Gastroesophageal sphincter (tissue), 4 donors: Measurements from ENCODE around the gene AMACR. TPM values are rescaled to one million over a fixed set of nuclear protein-coding genes. Genes with fewer than 3 reads are reported as not detected.

Experiments used
- ATAC-seq: fragments of 150-250 bp; one replicate; pipeline ENCODE4 v1.9.1; 2016; ENCODE audit warnings: mild to moderate bottlenecking, moderate library complexity
- H3K27ac ChIP-seq, 4 donors: fragments of 200-600 bp; sonication (generic) in 3 of 4; 1 replicate in 3 of 4; 2 replicates in 1 of 4; pipeline ENCODE4 v1.5.1; 2016 to 2019
- H3K27me3 ChIP-seq: fragments of 200-600 bp; sonication (generic); one replicate; pipeline ENCODE4 v1.5.1; 2019
- H3K36me3 ChIP-seq, 2 donors: fragments of 200-600 bp; sonication (generic); one replicate each; pipeline ENCODE4 v1.5.1; 2019; ENCODE audit warnings: control low read depth in 1 of 2
- H3K4me1 ChIP-seq, 3 donors: fragments of 200-600 bp; sonication (generic); 1 replicate in 2 of 3; 2 replicates in 1 of 3; pipeline ENCODE4 v1.5.1; 2016 to 2019; ENCODE audit warnings: control low read depth in 2 of 3
- H3K4me3 ChIP-seq, 2 donors: fragments of 200-600 bp; sonication (generic); one replicate each; pipeline ENCODE4 v1.5.1; 2019; ENCODE audit warnings: mild to moderate bottlenecking in 1 of 2, moderate library complexity in 1 of 2
- H3K9me3 ChIP-seq, 3 donors: fragments of 200-600 bp; sonication (generic); one replicate each; pipeline ENCODE4 v1.5.1; 2017 to 2019; ENCODE audit warnings: control low read depth in 2 of 3
- EP300 ChIP-seq: sonication (generic); formaldehyde crosslinking; IDR thresholded peaks from one replicate; pipeline ENCODE4 v1.6.1; 2017; ENCODE audit warnings: antibody characterized with exemption, mild to moderate bottlenecking
- POLR2A ChIP-seq, 2 donors: fragments of 450-650 bp; IDR thresholded peaks; one replicate each; pipeline ENCODE4 v1.6.1; 2017; ENCODE audit warnings: antibody characterized with exemption in 2 of 2, mild to moderate bottlenecking in 2 of 2, moderate library complexity in 1 of 2
- POLR2AphosphoS5 ChIP-seq: sonication (generic); formaldehyde crosslinking; IDR thresholded peaks from one replicate; pipeline ENCODE4 v1.6.1; 2017; ENCODE audit warnings: antibody characterized with exemption
- WGBS, 2 donors: methylation state at CpG; one replicate each; pipeline ENCODE4 v1.1.5; 2018; ENCODE audit warnings: low coverage in 1 of 2; 5-methylcytosine and 5-hydroxymethylcytosine counted together
- total RNA-seq, 4 donors: library from RNA; depleted of rRNA; stranded (reverse); fragments of >200 nt; gene quantifications; one replicate each; pipeline ENCODE4 v1.1.0, GENCODE V29; 2016
- TF ChIP-seq, protein P1 (sequence below), 4 experiments: fragments of 200-600 bp in 2 of 4; fragments of 450-650 bp in 2 of 4; sonication (generic) in 1 of 4; IDR thresholded peaks; one replicate each; pipeline ENCODE4 v1.5.1; 2017 to 2019; ENCODE audit warnings: antibody characterized with exemption in 4 of 4, mild to moderate bottlenecking in 2 of 4, moderate library complexity in 2 of 4

The AMACR gene
- total RNA-seq, 4 donors from 2014 or later = 11.4 to 24.1 (median 16.3) TPM

DNA sequence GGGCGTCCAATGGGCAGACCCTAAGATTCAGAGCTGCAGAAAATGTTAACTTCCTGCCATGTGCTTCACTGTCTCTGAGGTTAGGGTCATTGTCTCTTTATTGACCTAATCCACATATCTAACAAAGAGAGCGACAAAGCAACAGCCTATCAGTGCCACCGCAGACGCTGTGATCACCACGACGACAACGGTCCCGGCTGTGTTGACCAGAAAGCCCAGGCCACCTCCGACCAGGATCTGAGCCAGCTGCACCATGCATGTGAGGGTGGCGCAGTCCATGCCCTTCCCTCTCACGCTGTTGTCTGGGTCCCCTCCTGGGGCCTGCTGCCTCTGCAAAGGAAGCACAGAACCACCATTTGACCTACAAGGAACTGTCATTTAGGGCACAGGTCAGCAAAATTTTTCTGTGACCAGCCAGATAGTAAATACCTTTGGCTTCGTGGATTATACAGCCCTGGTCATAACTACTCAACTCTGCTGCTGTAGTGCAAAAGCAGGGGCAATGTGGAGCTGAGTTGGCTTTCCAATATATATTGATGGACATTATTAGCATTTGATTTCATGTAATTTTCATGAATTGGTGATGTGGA lies 63.2 kb downstream of the AMACR start:
- H3K4me3 ChIP-seq = no peak overlapping the region
- no peaks in the 10 kb centered on the region for H3K4me1 ChIP-seq
- H3K27ac ChIP-seq = no peak overlapping the region
- TF ChIP-seq, protein P1, sequence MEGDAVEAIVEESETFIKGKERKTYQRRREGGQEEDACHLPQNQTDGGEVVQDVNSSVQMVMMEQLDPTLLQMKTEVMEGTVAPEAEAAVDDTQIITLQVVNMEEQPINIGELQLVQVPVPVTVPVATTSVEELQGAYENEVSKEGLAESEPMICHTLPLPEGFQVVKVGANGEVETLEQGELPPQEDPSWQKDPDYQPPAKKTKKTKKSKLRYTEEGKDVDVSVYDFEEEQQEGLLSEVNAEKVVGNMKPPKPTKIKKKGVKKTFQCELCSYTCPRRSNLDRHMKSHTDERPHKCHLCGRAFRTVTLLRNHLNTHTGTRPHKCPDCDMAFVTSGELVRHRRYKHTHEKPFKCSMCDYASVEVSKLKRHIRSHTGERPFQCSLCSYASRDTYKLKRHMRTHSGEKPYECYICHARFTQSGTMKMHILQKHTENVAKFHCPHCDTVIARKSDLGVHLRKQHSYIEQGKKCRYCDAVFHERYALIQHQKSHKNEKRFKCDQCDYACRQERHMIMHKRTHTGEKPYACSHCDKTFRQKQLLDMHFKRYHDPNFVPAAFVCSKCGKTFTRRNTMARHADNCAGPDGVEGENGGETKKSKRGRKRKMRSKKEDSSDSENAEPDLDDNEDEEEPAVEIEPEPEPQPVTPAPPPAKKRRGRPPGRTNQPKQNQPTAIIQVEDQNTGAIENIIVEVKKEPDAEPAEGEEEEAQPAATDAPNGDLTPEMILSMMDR (IDR thresholded peaks at IDR 0.05) = no peak
- TF ChIP-seq POLR2AphosphoS5 (no peak), POLR2A (IDR thresholded peaks at IDR 0.05) (no peak), EP300 (no peak)
- WGBS, 2 donors = 78 to 100% methylated on average over 1 to 4 of the region's 12 CpGs
- H3K9me3 ChIP-seq = no peaks in the 10 kb centered on the region
- H3K27me3 ChIP-seq = peaks cover 31% of the 10 kb centered on the region
- H3K36me3 ChIP-seq = no peaks in the 10 kb centered on the region
- no peak for ATAC-seq

DNA sequence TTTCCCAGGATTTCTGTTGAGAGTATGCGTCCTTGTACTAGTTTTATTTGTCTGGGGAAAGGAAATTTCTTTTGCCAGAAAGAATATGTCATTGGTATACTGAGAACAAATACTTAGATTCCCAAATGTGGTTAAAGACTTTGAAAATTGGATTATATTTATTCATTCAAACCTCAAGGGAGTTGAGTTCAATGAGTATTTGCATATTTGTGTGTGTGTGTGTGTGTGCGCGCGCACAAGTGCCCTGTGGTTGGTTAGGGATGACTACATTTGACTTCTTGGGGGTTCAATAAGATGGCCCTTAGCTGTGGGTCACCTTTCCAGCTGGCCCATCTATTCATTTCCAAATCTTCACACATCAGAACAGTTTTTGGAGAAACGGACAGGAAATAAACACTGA lies 66.8 kb downstream of the AMACR start:
- no peak for ATAC-seq
- WGBS, 2 donors = 75 to 90% methylated on average over 4 to 5 of the region's 5 CpGs
- Histone ChIP-seq H3K4me3 (no peak overlapping the region), H3K9me3 (no peaks in the 10 kb centered on the region), H3K4me1 (peaks cover 0 to 22% (median 7%) of the 10 kb centered on the region in 3 donors), H3K27me3 (peaks cover 67% of the 10 kb centered on the region), H3K27ac (no peak overlapping the region), H3K36me3 (no peaks in the 10 kb centered on the region)
- no peak for TF ChIP-seq POLR2A (IDR thresholded peaks at IDR 0.05)

GRCh38 chr5:33939556-33940262 lies 68.1 kb downstream of the AMACR start:
- Histone ChIP-seq H3K4me1 (peaks cover 0 to 28% (median 10%) of the 10 kb centered on the region in 3 donors), H3K4me3 (no peak overlapping the region), H3K27ac (no peak overlapping the region), H3K9me3 (no peaks in the 10 kb centered on the region), H3K27me3 (peaks cover 73% of the 10 kb centered on the region), H3K36me3 (no peaks in the 10 kb centered on the region)
- WGBS, 2 donors = 72 to 81% methylated on average over 8 of the region's 8 CpGs
- no peak for ATAC-seq
- no peak for TF ChIP-seq EP300
- no peak for TF ChIP-seq POLR2A (IDR thresholded peaks at IDR 0.05)
- no peak for TF ChIP-seq POLR2AphosphoS5
- TF ChIP-seq, protein P1 (IDR thresholded peaks at IDR 0.05) = no peak

DNA sequence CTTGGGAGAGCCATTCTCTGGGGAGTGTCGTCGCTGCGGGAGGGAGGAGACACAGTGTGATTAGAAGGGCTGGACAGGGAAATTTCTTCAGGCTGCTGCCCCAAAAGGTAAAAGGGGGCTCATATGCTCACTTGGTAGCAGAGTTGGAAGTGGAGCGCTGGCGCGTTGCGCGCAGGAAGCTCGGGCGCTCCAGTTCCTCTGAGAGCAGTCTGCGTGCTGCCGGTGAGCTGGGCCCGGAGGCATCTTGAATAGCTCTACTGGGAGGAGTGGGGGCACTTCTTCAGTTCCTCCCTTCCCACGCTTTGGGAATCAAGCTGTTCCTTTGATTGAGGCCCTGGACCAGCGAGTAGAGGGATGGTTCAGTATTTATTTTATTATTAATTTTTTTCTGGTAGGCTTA lies 69.0 kb downstream of the AMACR start:
- peaks cover 0 to 28% (median 10%) of the 10 kb centered on the region in 3 donors for H3K4me1 ChIP-seq
- ATAC-seq = no peak

GRCh38 chr5:33938507-33938796 lies 69.4 kb downstream of the AMACR start:
- 11 to 34% methylated on average over 3 to 9 of the region's 14 CpGs for WGBS, 2 donors
- no peak for ATAC-seq
- H3K36me3 ChIP-seq = no peaks in the 10 kb centered on the region
- peaks cover 73% of the 10 kb centered on the region for H3K27me3 ChIP-seq
- no peak for TF ChIP-seq EP300
- TF ChIP-seq POLR2AphosphoS5 = no peak
- peaks cover 0 to 28% (median 10%) of the 10 kb centered on the region in 3 donors for H3K4me1 ChIP-seq
- no peak overlapping the region for H3K27ac ChIP-seq
- no peaks in the 10 kb centered on the region for H3K9me3 ChIP-seq
- no peak overlapping the region for H3K4me3 ChIP-seq

More for the DNA sequence above, 69.0 kb downstream of the AMACR start:
- WGBS, 2 donors = 8 to 27% methylated on average over 2 to 15 of the region's 15 CpGs
- Histone ChIP-seq H3K4me3 (no peak overlapping the region), H3K36me3 (no peaks in the 10 kb centered on the region), H3K27me3 (peaks cover 73% of the 10 kb centered on the region), H3K9me3 (no peaks in the 10 kb centered on the region), H3K27ac (no peak overlapping the region)
- TF ChIP-seq, protein P1 (IDR thresholded peaks at IDR 0.05) = no peak
- TF ChIP-seq EP300 (no peak), POLR2AphosphoS5 (no peak), POLR2A (IDR thresholded peaks at IDR 0.05) (no peak)
